ENCODE measurements around the gene LRRC8E. TPM values are rescaled to one million over a fixed set of nuclear protein-coding genes. Genes with fewer than 3 reads are reported as not detected.
A peak's percentile ranks its signal among the peaks of the same experiment; 100 is the strongest.

The LRRC8E gene
- total RNA-seq, 4 donors from 2014 or later, result 0.13 to 0.32 (median 0.29) TPM

DNA sequence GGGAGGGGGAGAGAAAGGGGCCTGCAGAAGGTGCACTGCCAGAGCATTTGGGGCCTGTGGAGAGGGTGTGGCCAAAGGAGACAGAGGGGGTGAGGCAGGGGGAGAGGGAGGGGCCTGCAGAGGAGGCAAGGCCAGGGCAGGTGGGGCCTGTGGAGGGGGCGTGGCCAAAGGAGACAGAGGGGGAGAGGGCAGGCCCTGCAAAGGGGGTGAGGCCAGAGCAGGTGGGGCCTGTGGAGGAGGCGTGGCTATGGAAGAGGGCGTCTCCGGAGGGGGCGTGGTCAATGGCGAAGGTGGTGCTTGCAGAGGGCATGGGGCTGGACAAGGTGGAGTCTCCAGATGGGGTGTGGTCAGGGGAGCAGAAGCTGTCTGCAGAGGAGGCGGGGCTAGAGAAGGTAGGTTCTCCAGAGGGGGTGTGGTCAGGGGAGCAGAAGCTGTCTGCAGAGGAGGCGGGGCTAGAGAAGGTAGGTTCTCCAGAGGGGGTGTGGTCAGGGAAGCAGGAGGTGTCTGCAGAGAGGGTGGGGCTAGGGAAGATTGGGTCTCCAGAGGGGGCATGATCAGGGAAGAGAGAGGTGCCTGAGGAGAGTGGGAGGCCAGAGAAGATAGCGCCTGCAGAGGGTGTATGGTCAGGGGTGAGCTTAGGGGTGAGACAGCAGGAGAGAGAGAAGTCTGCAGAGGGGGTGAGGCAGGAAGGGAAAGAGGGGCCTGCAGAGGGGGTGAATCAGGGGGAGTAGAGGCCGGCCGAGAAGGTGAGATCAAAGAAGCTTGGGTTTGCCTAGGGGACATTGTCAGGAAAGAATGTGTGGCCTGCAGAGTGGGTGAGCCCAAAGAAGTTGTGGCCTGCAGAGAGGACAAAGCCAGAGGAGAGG lies 17.5 kb upstream of the LRRC8E start:
- H3K27me3 ChIP-seq, result peaks cover 71% of the 10 kb centered on the region
- ATAC-seq, result no peak
- H3K27ac ChIP-seq, result peak overlapping the region in 2 of 4 donors; percentile 54 to 55

DNA sequence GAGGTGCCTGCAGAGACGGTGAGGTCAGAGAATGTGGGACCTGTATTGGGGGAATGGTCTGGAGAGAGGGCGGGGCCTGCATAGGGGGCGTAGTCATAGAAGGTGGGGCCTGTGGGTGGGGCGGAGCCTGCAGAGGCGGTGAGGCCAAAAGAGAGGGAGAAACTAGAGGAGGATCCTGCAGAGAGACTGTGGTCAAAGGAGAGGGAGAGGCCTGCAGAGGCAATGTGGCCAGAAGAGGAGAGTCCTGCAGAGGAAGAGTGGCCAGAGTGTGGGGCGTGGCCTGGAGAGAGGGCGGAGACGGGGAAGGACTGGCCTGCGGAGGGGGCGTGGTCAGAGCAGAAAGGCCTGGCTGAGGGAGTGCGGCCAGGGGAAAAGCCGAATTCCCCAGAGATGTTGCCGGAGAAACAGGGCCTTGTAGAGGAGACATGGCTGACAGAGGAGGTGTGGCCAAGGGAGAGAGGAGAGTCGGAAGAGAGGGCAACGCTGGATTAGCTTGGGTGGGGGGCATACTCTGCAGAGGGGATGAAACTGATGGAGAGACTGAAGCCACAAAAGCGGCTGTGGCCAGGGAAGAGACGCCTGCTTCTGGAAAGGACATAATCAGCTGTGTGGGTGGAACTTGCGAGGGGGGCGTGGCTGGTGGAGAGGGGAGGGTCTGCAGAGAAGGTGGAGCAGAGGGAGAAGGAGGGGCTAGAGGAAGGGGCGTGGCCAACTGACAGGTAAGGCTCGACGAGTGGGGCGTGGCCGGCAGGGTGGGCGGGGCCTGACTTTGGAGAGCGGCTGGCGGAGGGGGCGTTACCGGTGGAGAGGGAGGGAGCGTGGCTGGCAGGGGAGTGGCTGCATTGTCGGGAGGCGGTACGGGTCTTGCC lies 16.6 kb upstream of the LRRC8E start:
- H3K4me3 ChIP-seq, result peak overlapping the region in 1 of 2 donors; percentile 34

More for the DNA sequence above, 17.5 kb upstream of the LRRC8E start:
- Histone ChIP-seq H3K4me1 (peaks cover 0 to 67% (median 24%) of the 10 kb centered on the region in 3 donors), H3K4me3 (no peak overlapping the region), H3K9me3 (no peaks in the 10 kb centered on the region), H3K36me3 (no peaks in the 10 kb centered on the region)
- 47 to 62% methylated on average over 6 to 8 of the region's 11 CpGs for WGBS, 2 donors (ENCODE audit: low coverage in 1 of 2)
- TF ChIP-seq POLR2A (IDR thresholded peaks at IDR 0.05), result no peak
- no peak for TF ChIP-seq POLR2AphosphoS5 (IDR thresholded peaks at IDR 0.05)
- TF ChIP-seq EP300 (IDR thresholded peaks at IDR 0.05), result no peak
- TF ChIP-seq, protein P1, sequence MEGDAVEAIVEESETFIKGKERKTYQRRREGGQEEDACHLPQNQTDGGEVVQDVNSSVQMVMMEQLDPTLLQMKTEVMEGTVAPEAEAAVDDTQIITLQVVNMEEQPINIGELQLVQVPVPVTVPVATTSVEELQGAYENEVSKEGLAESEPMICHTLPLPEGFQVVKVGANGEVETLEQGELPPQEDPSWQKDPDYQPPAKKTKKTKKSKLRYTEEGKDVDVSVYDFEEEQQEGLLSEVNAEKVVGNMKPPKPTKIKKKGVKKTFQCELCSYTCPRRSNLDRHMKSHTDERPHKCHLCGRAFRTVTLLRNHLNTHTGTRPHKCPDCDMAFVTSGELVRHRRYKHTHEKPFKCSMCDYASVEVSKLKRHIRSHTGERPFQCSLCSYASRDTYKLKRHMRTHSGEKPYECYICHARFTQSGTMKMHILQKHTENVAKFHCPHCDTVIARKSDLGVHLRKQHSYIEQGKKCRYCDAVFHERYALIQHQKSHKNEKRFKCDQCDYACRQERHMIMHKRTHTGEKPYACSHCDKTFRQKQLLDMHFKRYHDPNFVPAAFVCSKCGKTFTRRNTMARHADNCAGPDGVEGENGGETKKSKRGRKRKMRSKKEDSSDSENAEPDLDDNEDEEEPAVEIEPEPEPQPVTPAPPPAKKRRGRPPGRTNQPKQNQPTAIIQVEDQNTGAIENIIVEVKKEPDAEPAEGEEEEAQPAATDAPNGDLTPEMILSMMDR (IDR thresholded peaks at IDR 0.05), result no peak

DNA sequence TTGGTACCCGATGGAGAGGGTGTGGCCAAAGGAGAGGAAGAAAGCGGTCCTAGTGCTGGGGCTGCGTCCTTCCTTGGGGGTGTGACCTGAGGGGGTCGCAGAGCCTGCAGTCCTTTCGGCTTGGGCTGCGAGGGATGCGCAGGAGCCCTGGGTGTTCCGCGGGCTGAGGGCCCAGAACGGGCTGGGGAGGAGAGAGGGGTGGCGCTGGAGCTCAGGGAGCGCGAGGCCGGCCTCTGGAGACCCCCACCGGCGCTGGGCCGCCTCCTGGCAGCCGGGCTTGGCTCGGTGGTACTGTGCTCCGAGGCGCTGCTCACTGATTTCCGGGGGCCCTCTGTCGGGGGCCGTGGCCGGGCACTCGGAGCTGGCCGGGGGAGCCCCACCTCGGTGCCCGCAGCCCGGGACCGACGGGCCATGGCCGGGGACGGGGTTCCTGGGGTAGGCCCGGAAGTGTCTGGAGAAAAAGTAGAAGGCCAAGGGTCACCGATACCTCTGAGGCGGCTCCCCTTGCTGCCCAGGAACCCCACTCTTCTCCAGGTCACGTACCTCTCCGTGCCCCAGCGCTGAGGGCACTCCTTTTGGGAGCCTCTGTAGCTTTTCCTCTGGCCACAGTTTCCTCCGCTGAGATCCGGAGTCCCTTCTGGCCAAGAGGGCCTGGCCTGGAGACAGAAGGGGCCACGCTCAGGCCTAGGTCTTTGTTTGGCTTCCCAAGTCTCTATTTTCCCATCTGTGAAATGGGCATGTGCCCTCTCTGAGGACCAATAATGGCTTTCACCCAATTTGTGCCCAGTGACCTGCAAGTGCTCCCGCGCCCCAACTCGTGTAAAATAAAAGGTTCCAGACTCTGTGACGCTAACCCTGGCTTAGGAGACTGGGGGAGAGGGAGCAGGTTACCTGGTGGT lies 15.8 kb upstream of the LRRC8E start:
- TF ChIP-seq EP300 (IDR thresholded peaks at IDR 0.05) (no peak), POLR2AphosphoS5 (IDR thresholded peaks at IDR 0.05) (no peak), POLR2A (IDR thresholded peaks at IDR 0.05) (no peak)
- TF ChIP-seq, protein P1 (IDR thresholded peaks at IDR 0.05), result no peak
- Histone ChIP-seq H3K4me1 (peaks cover 0 to 67% (median 24%) of the 10 kb centered on the region in 3 donors), H3K9me3 (no peaks in the 10 kb centered on the region), H3K27ac (no peak overlapping the region), H3K27me3 (peaks cover 68% of the 10 kb centered on the region), H3K36me3 (no peaks in the 10 kb centered on the region), H3K4me3 (peak overlapping the region in 1 of 2 donors; percentile 34)
- ATAC-seq, result no peak
- WGBS, 2 donors (ENCODE audit: low coverage in 1 of 2), result 18 to 65% methylated on average over 4 to 8 of the region's 47 CpGs

More for the DNA sequence above, 16.6 kb upstream of the LRRC8E start:
- Histone ChIP-seq H3K36me3 (no peaks in the 10 kb centered on the region), H3K9me3 (no peaks in the 10 kb centered on the region), H3K27ac (peak overlapping the region in 2 of 4 donors; percentile 54 to 55), H3K4me1 (peaks cover 0 to 67% (median 24%) of the 10 kb centered on the region in 3 donors), H3K27me3 (peaks cover 71% of the 10 kb centered on the region)
- ATAC-seq, result peak; percentile 69
- TF ChIP-seq POLR2AphosphoS5 (IDR thresholded peaks at IDR 0.05), result no peak
- TF ChIP-seq POLR2A (IDR thresholded peaks at IDR 0.05), result no peak
- TF ChIP-seq, protein P1 (IDR thresholded peaks at IDR 0.05), result no peak
- TF ChIP-seq EP300 (IDR thresholded peaks at IDR 0.05), result no peak
- WGBS, 2 donors (ENCODE audit: low coverage in 1 of 2), result 3 to 4% methylated on average over 29 to 31 of the region's 33 CpGs

DNA sequence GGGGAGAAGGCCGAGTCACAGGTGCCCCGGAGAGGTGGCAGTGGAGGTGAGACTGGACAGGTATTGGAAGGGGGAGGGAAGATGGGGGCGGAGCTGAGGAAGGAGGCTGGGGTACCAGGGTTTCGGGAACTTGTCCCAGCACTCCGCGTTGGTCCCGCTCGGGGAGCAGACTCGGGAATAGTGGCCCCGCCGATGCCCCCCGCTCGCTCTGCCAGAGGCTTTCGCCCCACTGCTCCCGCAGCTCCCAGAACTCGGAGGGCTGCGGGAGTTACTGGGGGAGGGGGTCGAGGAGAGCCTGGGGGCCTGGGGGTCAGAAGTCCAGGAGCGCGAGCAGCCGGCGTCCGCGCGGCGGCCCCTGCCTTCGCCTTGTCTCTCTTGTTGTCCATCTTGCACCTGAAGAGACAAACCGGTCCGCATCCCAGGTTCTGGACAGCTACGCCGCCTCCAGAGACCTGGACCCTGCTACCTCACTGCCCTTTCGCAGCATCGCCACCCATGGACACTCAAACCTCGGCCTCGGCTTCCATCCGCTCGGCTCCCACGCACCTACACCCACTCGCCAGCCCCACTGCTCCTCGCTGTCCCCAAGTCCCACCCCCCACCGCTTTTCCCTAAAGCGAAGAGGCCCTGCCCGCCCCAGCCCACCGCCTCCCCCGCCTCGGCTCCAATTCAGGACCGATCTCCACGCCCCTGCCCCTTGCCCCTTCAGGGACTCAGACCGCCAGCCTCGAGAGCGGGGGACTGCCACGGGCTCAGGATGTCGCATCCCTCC lies 14.8 kb upstream of the LRRC8E start:
- Histone ChIP-seq H3K9me3 (no peaks in the 10 kb centered on the region), H3K4me1 (peaks cover 0 to 60% (median 22%) of the 10 kb centered on the region in 3 donors), H3K27ac (no peak overlapping the region), H3K36me3 (no peaks in the 10 kb centered on the region), H3K4me3 (peak overlapping the region in 1 of 2 donors; percentile 43), H3K27me3 (peaks cover 59% of the 10 kb centered on the region)
- TF ChIP-seq POLR2AphosphoS5 (IDR thresholded peaks at IDR 0.05) (no peak), POLR2A (IDR thresholded peaks at IDR 0.05) (no peak), EP300 (IDR thresholded peaks at IDR 0.05) (no peak)
- TF ChIP-seq, protein P1 (IDR thresholded peaks at IDR 0.05), result no peak
- WGBS, 2 donors (ENCODE audit: low coverage in 1 of 2), result 22% methylated on average over 11 of the region's 53 CpGs; no CpG with 5 or more reads in 1 of the 2 donors
- no peak for ATAC-seq

Data from gastroesophageal sphincter (tissue), 4 donors.